Measurements from ENCODE around the gene LEUTX. TPM values are rescaled to one million over a fixed set of nuclear protein-coding genes. Genes with fewer than 3 reads are reported as not detected.

Gene LEUTX
- total and polyA plus RNA-seq, 7 experiments from 2014 or later: not detected

- Histone ChIP-seq H3K4me1 (ENCODE audit: control insufficient read depth in 2 of 2, insufficient read depth in 2 of 2, low read length in 2 of 2) (peaks cover 17 to 28% of the 10 kb centered on the region in 2 donors), H3K4me3 (ENCODE audit: low read length) (no peak overlapping the region), H3K9me3 (ENCODE audit: control insufficient read depth in 2 of 3, low read length in 3 of 3) (no peaks in the 10 kb centered on the region), H3K36me3 (ENCODE audit: control insufficient read depth in 2 of 3, insufficient read depth in 3 of 3, low read length in 3 of 3) (peaks cover 5 to 56% (median 8%) of the 10 kb centered on the region in 3 experiments), H3K27ac (ENCODE audit: low read depth, low read length) (no peak overlapping the region), H3K27me3 (ENCODE audit: control insufficient read depth in 2 of 2, insufficient read depth in 2 of 2, low read length in 2 of 2) (no peaks in the 10 kb centered on the region)
- Mint-ChIP-seq H3K4me3 (peak overlapping the region in 9 of 10 donors; percentile 60 to 83 (median 76)), H3K27me3 (no peaks in the 10 kb centered on the region), H3K27ac (peak overlapping the region in 6 of 9 donors; percentile 84 to 87 (median 86)), H3K9me3 (peaks cover 0 to 3% (median 0%) of the 10 kb centered on the region in 11 donors), H3K36me3 (peaks cover 10 to 41% (median 23%) of the 10 kb centered on the region in 5 donors), H3K4me1 (peaks cover 19 to 42% (median 29%) of the 10 kb centered on the region in 7 donors)
- POLR2A ChIA-PET: no interaction called here
- DNase-seq (no peak), ATAC-seq (no peak)
- intact Hi-C loops (cut with micrococcal nuclease): loop anchor here (2.0 to 10.0 kb wide), 9 partner anchors 141 to 1521 kb away; partner anchors contain the start of genes HNRNPUL1 (in 1 of the 2), MED29 (in 1 of the 2), MRPS12 (in 1 of the 2) and PAF1 (in 1 of the 2)
- CTCF ChIA-PET: no interaction called here
These were observed 53.0 kb downstream of the LEUTX start for GRCh38 chr19:39831679-39832078.

GRCh38 chr19:39832341-39833083 lies 53.9 kb downstream of the LEUTX start:
- ChIA-PET POLR2A (interaction anchor here (1.8 to 2.2 kb wide), 4 partner anchors 8 to 397 kb away, joined by 6 to 42 read pairs (median 15); partner anchors contain the start of genes FBL, RPS16 and ZNF546), CTCF (interaction anchor here (1.4 kb wide), 1 partner anchor 11 kb away, joined by 10 read pairs; no protein-coding TSS in a partner anchor)
- Histone ChIP-seq H3K9me3 (ENCODE audit: control insufficient read depth in 2 of 3, low read length in 3 of 3) (no peaks in the 10 kb centered on the region), H3K27me3 (ENCODE audit: control insufficient read depth in 2 of 2, insufficient read depth in 2 of 2, low read length in 2 of 2) (no peaks in the 10 kb centered on the region), H3K4me1 (ENCODE audit: control insufficient read depth in 2 of 2, insufficient read depth in 2 of 2, low read length in 2 of 2) (peaks cover 17 to 28% of the 10 kb centered on the region in 2 donors), H3K27ac (ENCODE audit: low read depth, low read length) (peak overlapping the region; percentile 96), H3K4me3 (ENCODE audit: low read length) (peak overlapping the region; percentile 100), H3K36me3 (ENCODE audit: control insufficient read depth in 2 of 3, insufficient read depth in 3 of 3, low read length in 3 of 3) (peaks cover 8 to 58% (median 12%) of the 10 kb centered on the region in 3 experiments)
- intact Hi-C loops (cut with micrococcal nuclease): loop anchor here (1.0 to 10.0 kb wide), 13 partner anchors 8 to 1520 kb away; partner anchors contain the start of genes AKT2 (in 1 of the 2), C19orf47 (in 1 of the 2), HNRNPUL1 (in 1 of the 2) and MED29 (in 1 of the 2)
- H3K27me3 Mint-ChIP-seq: no peaks in the 10 kb centered on the region
- peaks cover 19 to 42% (median 29%) of the 10 kb centered on the region in 7 donors for H3K4me1 Mint-ChIP-seq
- H3K9me3 Mint-ChIP-seq: peaks cover 0 to 3% (median 0%) of the 10 kb centered on the region in 11 donors
- peak overlapping the region; percentile 60 to 88 (median 77) for H3K4me3 Mint-ChIP-seq
- ATAC-seq (no peak), DNase-seq (peak in 1 of 9 donors; percentile 22)
- peak overlapping the region; percentile 67 to 92 (median 86) for H3K27ac Mint-ChIP-seq
- peaks cover 13 to 48% (median 27%) of the 10 kb centered on the region in 5 donors for H3K36me3 Mint-ChIP-seq

- peaks cover 19 to 42% (median 29%) of the 10 kb centered on the region in 7 donors for H3K4me1 Mint-ChIP-seq
- CTCF ChIA-PET: interaction anchor here (1.2 to 1.4 kb wide), 2 partner anchors 10 to 12 kb away, joined by 8 to 10 read pairs; no protein-coding TSS in a partner anchor
These were observed 54.5 kb downstream of the LEUTX start for GRCh38 chr19:39833160-39833463.

GRCh38 chr19:39833464-39834286 lies 55.0 kb downstream of the LEUTX start, which contains the start of gene DYRK1B:
Gene DYRK1B, minus strand, starts transcription at chr19:39834162. Its CDS starts 2,295 bp downstream, at chr19:39831867.
- Mint-ChIP-seq H3K9me3 (peaks cover 0 to 3% (median 0%) of the 10 kb centered on the region in 11 donors), H3K27ac (peak within 1 kb of the TSS; percentile 85 to 96 (median 92)), H3K27me3 (no peaks in the 10 kb centered on the region), H3K36me3 (peaks cover 13 to 46% (median 27%) of the 10 kb centered on the region in 5 donors), H3K4me1 (peaks cover 19 to 37% (median 27%) of the 10 kb centered on the region in 7 donors), H3K4me3 (peak within 1 kb of the TSS; percentile 60 to 88 (median 81))
- ChIA-PET CTCF (interaction anchor here (1.1 to 1.4 kb wide), 3 partner anchors 10 to 41 kb away, joined by 5 to 10 read pairs (median 8); no protein-coding TSS in a partner anchor), POLR2A (interaction anchor here (0.7 to 2.2 kb wide), 12 partner anchors 9 to 398 kb away, joined by 3 to 42 read pairs (median 5); partner anchors contain the start of genes FBL, PSMC4, RPS16 and SUPT5H)
- H3K27me3 ChIP-seq (ENCODE audit: control insufficient read depth in 2 of 2, insufficient read depth in 2 of 2, low read length in 2 of 2): no peaks in the 10 kb centered on the region
- H3K27ac ChIP-seq (ENCODE audit: low read depth, low read length): peak within 1 kb of the TSS; percentile 96
- H3K4me1 ChIP-seq (ENCODE audit: control insufficient read depth in 2 of 2, insufficient read depth in 2 of 2, low read length in 2 of 2): peaks cover 17 to 23% of the 10 kb centered on the region in 2 donors
- ATAC-seq (peak; percentile 92), DNase-seq (peak; percentile 90 to 99 (median 98))
- no peaks in the 10 kb centered on the region for H3K9me3 ChIP-seq (ENCODE audit: control insufficient read depth in 2 of 3, low read length in 3 of 3)
- H3K36me3 ChIP-seq (ENCODE audit: control insufficient read depth in 2 of 3, insufficient read depth in 3 of 3, low read length in 3 of 3): peaks cover 17 to 63% (median 18%) of the 10 kb centered on the region in 3 experiments
- intact Hi-C loops (cut with micrococcal nuclease): loop anchor here (1.0 to 10.0 kb wide), 17 partner anchors 9 to 1519 kb away; partner anchors contain the start of genes FBL (in 2 of the 2), PSMC4 (in 2 of the 2), AKT2 (in 1 of the 2) and C19orf47 (in 1 of the 2)
- H3K4me3 ChIP-seq (ENCODE audit: low read length): peak within 1 kb of the TSS; percentile 100

More at GRCh38 chr19:39833160-39833463, 54.5 kb downstream of the LEUTX start:
- Histone ChIP-seq H3K27me3 (ENCODE audit: control insufficient read depth in 2 of 2, insufficient read depth in 2 of 2, low read length in 2 of 2) (no peaks in the 10 kb centered on the region), H3K4me3 (ENCODE audit: low read length) (peak overlapping the region; percentile 100), H3K27ac (ENCODE audit: low read depth, low read length) (peak overlapping the region; percentile 96), H3K36me3 (ENCODE audit: control insufficient read depth in 2 of 3, insufficient read depth in 3 of 3, low read length in 3 of 3) (peaks cover 14 to 61% (median 17%) of the 10 kb centered on the region in 3 experiments), H3K9me3 (ENCODE audit: control insufficient read depth in 2 of 3, low read length in 3 of 3) (no peaks in the 10 kb centered on the region), H3K4me1 (ENCODE audit: control insufficient read depth in 2 of 2, insufficient read depth in 2 of 2, low read length in 2 of 2) (peaks cover 17 to 28% of the 10 kb centered on the region in 2 donors)
- Mint-ChIP-seq H3K27ac (peak overlapping the region in 8 of 9 donors; percentile 67 to 92 (median 86)), H3K9me3 (peaks cover 0 to 3% (median 0%) of the 10 kb centered on the region in 11 donors), H3K4me3 (peak overlapping the region; percentile 60 to 88 (median 80)), H3K27me3 (no peaks in the 10 kb centered on the region), H3K36me3 (peaks cover 13 to 48% (median 30%) of the 10 kb centered on the region in 5 donors)
- ATAC-seq (no peak), DNase-seq (no peak)
- intact Hi-C loops (cut with micrococcal nuclease): loop anchor here (1.0 to 10.0 kb wide), 13 partner anchors 9 to 1519 kb away; partner anchors contain the start of genes AKT2 (in 1 of the 2), C19orf47 (in 1 of the 2), HNRNPUL1 (in 1 of the 2) and MED29 (in 1 of the 2)
- POLR2A ChIA-PET: interaction anchor here (0.9 to 2.2 kb wide), 8 partner anchors 8 to 398 kb away, joined by 3 to 42 read pairs (median 8); partner anchors contain the start of genes FBL, PSMC4, RPS16 and SUPT5H

GRCh38 chr19:39834287-39834841 lies 55.7 kb downstream of the LEUTX start:
- Mint-ChIP-seq H3K36me3 (peaks cover 13 to 47% (median 26%) of the 10 kb centered on the region in 5 donors), H3K9me3 (peaks cover 0 to 3% (median 0%) of the 10 kb centered on the region in 11 donors), H3K27me3 (no peaks in the 10 kb centered on the region), H3K27ac (peak overlapping the region; percentile 85 to 96 (median 92)), H3K4me1 (peaks cover 16 to 31% (median 25%) of the 10 kb centered on the region in 7 donors), H3K4me3 (peak overlapping the region; percentile 60 to 87 (median 78))
- CTCF ChIA-PET: interaction anchor here (1.1 to 1.4 kb wide), 3 partner anchors 9 to 42 kb away, joined by 5 to 10 read pairs (median 8); no protein-coding TSS in a partner anchor
- H3K9me3 ChIP-seq (ENCODE audit: control insufficient read depth in 2 of 3, low read length in 3 of 3): no peaks in the 10 kb centered on the region
- peaks cover 21 to 69% (median 24%) of the 10 kb centered on the region in 3 experiments for H3K36me3 ChIP-seq (ENCODE audit: control insufficient read depth in 2 of 3, insufficient read depth in 3 of 3, low read length in 3 of 3)
- POLR2A ChIA-PET: interaction anchor here (0.7 to 2.2 kb wide), 11 partner anchors 9 to 399 kb away, joined by 3 to 42 read pairs (median 6); partner anchors contain the start of genes FBL, PSMC4, RPS16 and SUPT5H
- no peak overlapping the region for H3K4me3 ChIP-seq (ENCODE audit: low read length)
- DNase-seq (no peak), ATAC-seq (no peak)
- intact Hi-C loops (cut with micrococcal nuclease): loop anchor here (1.0 to 10.0 kb wide), 12 partner anchors 10 to 1518 kb away; partner anchors contain the start of genes FBL (in 2 of the 2), PSMC4 (in 2 of the 2), HNRNPUL1 (in 1 of the 2) and MED29 (in 1 of the 2)
- no peaks in the 10 kb centered on the region for H3K27me3 ChIP-seq (ENCODE audit: control insufficient read depth in 2 of 2, insufficient read depth in 2 of 2, low read length in 2 of 2)
- H3K27ac ChIP-seq (ENCODE audit: low read depth, low read length): peak overlapping the region; percentile 96
- peaks cover 17 to 20% of the 10 kb centered on the region in 2 donors for H3K4me1 ChIP-seq (ENCODE audit: control insufficient read depth in 2 of 2, insufficient read depth in 2 of 2, low read length in 2 of 2)

All from naive thymus-derived CD4-positive, alpha-beta T cell (primary cell).